GM12875 (cell line): ENCODE data around the gene TPRG1.

Experiments
- H3K4me3 ChIP-seq: one replicate; pipeline ENCODE4 v1.5.1; 2011; ENCODE audit warnings: low read depth, low read length, control low read depth
- CTCF ChIP-seq: IDR thresholded peaks from 2 replicates; pipeline ENCODE4 v1.5.1; 2011; ENCODE audit warnings: low read depth, mild to moderate bottlenecking, control low read depth, inconsistent platforms, low read length, moderate library complexity, borderline replicate concordance; ENCODE audit not compliant: insufficient read depth

Gene TPRG1

DNA sequence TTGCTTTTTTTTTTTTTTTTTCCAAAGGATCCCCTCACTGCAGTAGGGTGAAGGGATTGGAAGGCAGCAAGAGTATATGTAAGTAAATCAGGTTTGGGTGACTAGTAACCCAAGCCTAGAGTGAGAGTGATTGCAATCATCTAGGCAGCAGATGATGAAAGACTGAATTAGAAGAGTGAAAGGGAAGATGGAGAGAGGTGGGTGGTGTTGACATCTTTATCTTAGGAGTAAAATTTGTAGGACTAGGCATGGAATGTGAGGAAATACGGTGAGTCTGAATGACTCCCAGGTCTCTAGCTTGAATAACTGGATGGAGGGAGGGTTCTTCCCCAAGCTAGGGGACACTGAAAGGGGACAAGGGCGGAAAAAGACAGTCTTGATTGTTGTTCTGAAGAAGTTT, 63.4 kb downstream of the TPRG1 start:
- no peak overlapping the region for H3K4me3 ChIP-seq
- TF ChIP-seq CTCF, result no peak

DNA sequence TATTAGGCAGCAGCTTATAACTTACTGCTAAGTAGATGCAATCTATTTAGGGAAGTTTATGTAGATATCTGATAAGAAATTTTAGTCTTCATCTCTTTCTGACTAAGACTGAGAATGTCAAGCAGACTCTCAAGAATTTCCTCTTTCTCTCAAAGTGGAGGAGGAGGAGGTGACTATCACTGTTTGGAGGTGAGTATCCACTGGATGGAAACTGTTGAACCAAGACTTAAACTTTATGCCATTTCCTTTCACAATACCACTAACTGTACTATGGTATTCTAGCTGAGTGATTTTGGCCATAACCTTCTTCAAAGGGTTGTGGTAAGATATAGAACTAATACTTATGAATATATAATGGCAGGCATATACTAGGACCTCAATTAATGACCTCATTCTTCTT, 64.6 kb downstream of the TPRG1 start:
- no peak overlapping the region for H3K4me3 ChIP-seq
- TF ChIP-seq CTCF, result no peak

- no peak for TF ChIP-seq CTCF
- H3K4me3 ChIP-seq, result no peak overlapping the region
Measured at GRCh38 chr3:189237526-189237925, 65.8 kb downstream of the TPRG1 start.

DNA sequence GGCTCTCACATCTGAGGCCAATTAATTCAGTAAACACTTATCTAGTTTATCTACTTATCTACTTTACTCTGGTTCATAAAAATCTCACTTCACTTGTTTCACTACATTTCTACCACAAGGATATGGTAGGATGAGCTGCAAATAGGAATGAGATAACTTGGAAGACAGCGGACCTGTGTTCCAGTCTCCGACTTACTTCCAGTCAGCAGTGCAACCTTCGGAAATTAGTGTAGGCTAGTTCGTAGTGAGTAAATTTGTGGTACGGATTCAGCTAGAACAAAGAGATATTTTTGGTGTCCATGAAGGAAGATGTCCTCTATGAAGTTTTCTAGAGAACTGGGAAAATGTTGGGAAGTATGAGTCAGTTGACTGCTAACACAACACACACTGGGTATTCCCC, 66.3 kb downstream of the TPRG1 start:
- no peak for TF ChIP-seq CTCF
- no peak overlapping the region for H3K4me3 ChIP-seq

DNA sequence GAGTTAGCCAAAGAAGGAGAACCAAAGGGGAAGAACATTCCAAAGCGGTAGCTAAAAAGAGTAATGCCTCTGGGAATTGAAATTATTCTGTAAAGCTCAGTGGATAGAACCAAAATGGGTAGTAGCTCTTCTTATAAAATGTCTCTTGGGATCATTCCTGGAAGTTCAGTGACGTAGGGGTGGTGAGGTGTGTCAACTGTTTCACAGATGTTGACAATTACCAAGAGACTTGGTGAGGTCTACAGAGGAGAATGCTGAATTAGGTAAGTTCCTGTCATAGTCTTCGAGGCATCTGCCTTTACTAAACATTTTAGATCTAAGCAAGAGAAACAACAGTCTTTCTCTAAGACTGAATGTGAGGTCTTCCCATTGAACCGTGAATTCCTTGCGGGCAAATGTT, 67.8 kb downstream of the TPRG1 start:
- no peak overlapping the region for H3K4me3 ChIP-seq
- TF ChIP-seq CTCF, result no peak

DNA sequence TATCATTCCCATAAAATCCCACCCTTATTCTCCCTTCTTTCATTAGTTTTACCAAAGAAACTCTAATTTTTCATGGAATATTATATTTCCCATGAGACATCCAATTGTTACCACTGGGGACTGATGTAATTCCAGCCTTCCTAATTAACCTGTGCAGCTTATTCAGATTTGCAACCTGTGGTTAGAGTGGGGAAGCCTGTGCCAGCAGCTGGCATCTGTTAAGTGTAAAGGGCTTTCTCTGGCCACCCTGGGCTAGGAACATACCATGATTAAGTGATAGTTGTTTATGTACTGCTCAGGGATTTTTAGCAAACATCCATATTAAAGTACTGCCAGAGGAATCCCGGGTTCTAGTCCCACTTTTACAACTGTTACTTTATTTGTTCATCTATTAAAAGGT, 78.2 kb downstream of the TPRG1 start:
- TF ChIP-seq CTCF, result no peak
- no peak overlapping the region for H3K4me3 ChIP-seq

DNA sequence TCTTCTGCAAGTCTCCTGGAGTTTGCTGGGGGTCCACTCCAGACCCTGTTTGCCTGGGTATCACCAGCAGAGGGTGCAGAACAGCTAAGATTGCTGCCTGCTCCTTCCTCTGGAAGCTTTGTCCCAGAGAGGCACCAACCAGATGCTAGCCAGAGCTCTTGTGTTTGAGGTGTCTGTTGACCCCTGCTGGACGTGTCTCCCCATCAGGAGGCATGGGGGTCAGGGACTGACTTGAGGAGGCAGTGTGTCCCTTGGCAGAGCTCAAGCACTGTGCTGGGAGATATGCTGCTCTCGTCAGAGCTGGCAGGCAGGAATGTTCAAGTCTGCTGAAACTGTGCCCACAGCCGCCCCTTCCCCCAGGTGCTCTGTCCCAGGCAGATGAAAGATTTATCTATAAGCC, 86.5 kb downstream of the TPRG1 start:
- TF ChIP-seq CTCF, result no peak
- H3K4me3 ChIP-seq, result no peak overlapping the region
